ENCODE measurements around the gene ANXA11. TPM values are rescaled to one million over a fixed set of nuclear protein-coding genes. Genes with fewer than 3 reads are reported as not detected.
A peak's percentile ranks its signal among the peaks of the same experiment; 100 is the strongest.
"Not testable (repeated sequence)": the region's sequence is repeated elsewhere in the genome, so short reads cannot be mapped to it uniquely, and the experiment has no call there.

Gene ANXA11
- total RNA-seq, 1 donor from 2014 or later = 219 TPM

DNA sequence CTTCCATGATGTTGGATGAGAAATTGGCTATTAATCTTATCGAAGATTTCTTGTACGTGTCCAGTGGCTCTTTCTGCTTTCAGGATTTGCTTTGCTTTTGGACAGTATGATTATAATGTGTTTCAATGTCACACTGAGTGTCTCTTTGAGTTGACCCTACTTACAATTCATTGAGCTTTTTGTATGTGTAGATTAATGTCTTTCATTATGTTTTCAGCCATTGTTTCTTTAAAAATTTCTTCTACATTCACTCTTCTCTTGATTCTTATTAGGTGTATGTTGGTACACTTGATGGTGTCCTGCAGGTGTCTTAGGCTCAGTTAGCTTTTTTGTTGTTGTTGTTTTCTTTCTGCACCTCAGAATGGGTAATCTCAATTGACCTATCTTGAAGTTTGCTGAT is 56.2 kb downstream of the ANXA11 start:
- no peak for DNase-seq (ENCODE audit: low read depth)

DNA sequence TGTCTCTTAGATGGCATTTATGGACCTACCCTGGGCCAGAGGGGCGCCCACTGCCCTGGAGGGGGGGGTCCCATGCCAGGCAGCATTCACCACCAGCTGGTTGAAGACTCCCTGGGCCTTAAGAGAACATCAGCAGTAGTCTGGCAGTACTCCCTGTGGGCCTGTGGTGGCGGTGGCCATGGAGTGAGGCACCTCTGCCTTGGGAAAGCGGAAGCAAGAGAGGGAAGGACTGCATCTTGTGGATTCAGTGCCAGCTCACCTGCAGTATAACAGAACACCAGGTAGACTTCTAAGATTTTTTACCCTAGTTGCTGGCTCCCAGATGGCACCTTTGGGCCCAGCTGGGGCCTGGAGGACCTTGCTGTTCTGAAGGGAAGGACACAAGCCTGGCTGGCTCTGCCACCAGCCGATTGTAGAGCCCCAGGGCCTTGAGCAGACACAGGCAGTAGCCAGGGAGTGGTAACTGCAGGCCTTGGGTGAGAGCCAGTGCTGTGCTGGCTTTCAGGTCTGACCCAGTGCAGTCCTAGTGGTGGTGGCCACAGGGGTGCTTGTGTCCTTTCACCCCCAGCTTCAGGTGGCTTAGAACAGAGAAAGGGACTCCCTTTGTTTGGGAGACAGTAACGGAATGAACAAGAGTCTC is 57.1 kb downstream of the ANXA11 start:
- no peak for DNase-seq (ENCODE audit: low read depth)

DNA sequence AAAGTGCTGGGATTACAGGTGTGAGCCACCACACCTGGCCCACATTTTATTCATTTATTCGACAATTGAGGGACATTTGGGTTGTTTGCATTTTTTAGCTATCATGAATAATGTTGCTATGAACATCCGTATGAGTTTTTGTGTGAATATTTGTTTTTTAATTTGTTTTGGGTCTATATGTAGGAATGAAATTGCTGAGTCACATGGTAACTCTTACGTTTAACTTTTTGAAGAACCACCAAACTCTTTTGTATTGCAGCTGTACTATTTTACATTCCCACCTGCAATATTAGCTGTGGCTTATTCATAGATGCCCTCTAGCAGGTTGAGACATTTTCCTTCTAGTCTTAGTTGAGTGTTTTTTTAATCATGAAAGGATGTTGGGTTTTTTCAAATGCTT is 58.4 kb downstream of the ANXA11 start:
- DNase-seq (ENCODE audit: low read depth) = no peak

DNA sequence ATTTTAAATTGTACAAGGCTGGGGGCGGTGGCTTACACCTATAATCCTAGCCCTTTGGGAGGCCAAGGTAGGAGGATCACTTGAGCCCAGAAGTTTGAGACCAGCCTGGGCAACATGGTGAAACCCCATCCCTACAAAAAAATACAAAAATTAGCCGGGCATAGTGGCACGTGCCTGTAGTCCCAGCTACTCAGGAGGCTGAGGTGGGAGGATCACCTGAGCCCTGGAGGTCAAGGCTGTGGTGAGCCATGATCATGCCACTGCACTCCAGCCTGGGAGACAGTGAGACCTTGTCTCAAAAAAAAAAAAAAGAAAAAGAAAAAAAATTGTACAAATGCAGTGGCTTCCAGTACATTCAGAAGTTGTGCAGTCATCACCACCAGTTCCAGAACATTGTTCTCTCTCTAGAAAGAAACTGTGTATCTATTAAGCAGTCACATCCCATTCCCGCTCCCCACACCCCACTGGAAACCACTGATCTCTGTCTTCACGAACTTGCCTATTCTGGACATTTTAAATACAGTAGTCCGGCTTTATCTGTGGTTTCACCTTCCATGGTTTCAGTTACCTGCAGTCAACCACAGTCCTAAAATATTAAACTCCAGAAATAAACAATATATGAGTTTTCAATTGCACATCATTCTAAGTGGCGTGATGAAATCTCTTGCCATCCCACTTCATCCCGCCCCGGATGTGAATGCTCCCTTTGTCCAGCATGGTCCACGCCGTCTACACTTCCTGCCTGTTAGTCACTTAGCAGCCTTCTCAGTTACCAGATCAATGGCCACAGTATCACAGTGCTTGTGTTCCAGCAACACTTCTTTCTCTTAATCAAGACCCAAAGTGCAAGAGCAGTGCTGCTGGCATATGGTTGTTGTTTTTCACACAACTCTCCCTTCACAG is 59.7 kb downstream of the ANXA11 start:
- not testable (repeated sequence) for DNase-seq (ENCODE audit: low read depth)

- peak; percentile 47 for DNase-seq (ENCODE audit: low read depth)
Measured at GRCh38 chr10:80144696-80145131, 60.6 kb downstream of the ANXA11 start.

GRCh38 chr10:80144067-80144695 is 61.2 kb downstream of the ANXA11 start:
- no peak for DNase-seq (ENCODE audit: low read depth)

DNA sequence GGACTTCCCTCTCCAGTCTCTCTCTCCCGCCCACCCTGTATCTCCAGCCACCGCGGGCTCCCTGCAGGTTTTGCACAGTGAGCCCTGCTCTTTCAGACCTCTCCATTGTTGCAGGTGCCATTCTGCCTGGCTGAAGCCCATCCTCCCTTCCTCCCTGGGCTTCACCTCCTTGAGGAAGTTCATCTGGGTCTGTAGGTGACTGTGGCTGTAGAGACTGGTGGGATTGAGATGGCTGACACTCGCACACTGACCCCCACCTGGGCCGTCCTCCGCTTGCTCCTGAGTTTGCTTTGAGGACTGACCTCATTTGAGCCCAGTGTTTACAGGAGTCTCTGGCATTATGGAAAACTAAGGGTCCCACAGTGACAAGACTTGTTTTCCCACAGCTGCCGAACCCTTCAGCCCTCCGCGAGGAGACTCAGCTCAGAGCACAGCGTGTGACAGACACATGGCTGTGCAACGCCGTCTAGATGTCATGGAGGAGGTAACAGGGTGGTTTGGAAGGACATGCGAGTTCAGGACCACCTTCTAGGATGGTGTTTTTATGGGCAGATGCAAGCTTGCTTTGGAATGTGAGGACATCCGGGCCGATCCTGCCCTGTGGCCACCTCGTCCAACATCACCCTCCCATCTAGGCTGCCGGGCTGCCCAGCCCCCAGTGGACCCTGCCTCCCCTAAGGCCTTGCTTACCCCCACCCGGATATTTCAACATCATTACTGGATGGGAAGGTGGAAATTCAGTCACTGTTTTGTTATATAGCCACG is 63.5 kb downstream of the ANXA11 start:
- no peak for DNase-seq (ENCODE audit: low read depth)

GRCh38 chr10:80140251-80140650 is 65.1 kb downstream of the ANXA11 start:
- no peak for DNase-seq (ENCODE audit: low read depth)

DNA sequence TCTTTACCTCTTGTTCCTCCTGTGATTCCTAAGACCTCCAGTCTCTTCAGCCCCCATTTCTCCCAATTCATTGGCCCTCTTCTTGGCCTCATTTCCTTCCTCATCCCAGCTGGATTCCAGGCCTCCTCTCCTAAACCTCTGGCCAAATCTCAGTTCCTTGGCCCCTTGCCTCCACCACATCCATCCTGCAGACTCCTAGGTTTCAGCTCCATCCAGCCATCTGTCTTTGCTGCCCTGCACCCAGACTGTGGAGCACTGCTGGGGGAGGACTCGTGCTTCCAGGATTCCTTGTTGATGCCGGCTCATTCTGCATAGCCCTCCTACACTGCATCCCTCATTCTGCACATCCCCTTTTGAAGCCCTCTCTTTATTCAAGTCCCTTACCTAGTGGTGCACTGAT is 66.1 kb downstream of the ANXA11 start:
- DNase-seq (ENCODE audit: low read depth) = no peak

DNA sequence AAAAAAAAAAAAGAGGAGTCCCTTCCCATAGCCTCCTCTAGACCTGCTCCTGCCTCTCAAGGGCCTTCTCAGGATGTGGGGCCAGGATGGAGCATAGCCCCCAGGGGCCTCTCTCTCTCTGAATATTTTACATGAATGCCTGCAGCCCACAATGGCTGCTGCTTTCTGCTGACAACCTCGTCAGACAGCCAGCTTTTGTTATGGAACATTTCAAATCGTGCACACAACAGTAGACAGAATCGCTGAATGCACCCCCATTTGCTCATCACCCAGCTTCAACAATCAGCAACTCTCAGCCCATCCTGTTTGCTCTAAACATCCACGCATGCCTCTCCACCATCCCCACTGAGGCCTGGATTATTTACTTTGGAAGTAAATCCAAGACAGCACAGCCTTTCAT is 67.4 kb downstream of the ANXA11 start:
- DNase-seq (ENCODE audit: low read depth) = no peak

DNA sequence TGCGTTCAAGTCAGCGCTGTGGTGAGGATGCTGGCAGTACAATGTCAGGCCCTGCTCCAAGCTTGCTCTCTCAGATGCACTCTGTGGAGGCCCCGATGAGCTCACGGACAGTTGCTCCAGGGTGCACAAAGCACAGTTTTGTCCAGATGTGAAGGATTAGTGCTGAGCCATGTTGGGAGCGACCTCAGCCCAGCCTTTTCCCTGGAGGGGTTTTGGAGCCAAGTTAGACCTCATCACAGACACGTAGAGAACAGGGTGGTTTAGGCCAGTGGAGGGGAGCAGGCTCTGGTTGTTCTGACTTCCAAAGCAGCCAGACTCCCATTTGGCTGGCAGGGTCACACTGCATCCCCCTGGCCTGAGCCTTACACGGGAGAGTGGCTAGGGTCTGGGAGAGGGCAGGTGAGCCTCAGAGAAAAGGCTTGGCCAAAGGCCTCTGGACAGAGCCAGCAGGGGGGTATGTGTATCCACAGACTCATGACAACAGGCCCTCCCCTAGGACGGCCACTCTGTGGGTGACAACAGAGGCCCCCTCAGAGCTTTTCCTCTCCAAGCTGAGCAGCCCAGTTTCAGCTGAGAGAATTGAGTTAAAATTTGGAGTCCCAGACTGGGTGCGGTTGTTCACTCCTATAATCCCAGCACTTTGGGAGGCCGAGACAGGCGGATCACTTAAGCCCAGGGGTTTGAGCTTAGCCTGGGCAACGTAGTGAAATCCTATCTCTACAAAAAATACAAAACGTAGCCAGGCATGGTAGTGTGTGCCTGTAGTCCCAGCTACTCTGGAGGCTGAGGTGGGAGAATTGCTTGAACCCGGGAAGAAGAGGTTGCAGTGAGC is 68.1 kb downstream of the ANXA11 start:
- DNase-seq (ENCODE audit: low read depth) = peak; percentile 48

GRCh38 chr10:80136134-80136571 is 69.2 kb downstream of the ANXA11 start:
- DNase-seq (ENCODE audit: low read depth) = peak; percentile 47

- DNase-seq (ENCODE audit: low read depth) = not testable (repeated sequence)
Measured at GRCh38 chr10:80133687-80134086, 71.7 kb downstream of the ANXA11 start.

GRCh38 chr10:80133206-80133605 is 72.1 kb downstream of the ANXA11 start:
- DNase-seq (ENCODE audit: low read depth) = no peak

- no peak for DNase-seq (ENCODE audit: low read depth)
Measured at GRCh38 chr10:80132299-80133139, 72.8 kb downstream of the ANXA11 start, which contains the start of gene PLAC9. Gene PLAC9, plus strand, starts transcription at chr10:80132730. Its CDS starts 33 bp downstream, at chr10:80132763.

DNA sequence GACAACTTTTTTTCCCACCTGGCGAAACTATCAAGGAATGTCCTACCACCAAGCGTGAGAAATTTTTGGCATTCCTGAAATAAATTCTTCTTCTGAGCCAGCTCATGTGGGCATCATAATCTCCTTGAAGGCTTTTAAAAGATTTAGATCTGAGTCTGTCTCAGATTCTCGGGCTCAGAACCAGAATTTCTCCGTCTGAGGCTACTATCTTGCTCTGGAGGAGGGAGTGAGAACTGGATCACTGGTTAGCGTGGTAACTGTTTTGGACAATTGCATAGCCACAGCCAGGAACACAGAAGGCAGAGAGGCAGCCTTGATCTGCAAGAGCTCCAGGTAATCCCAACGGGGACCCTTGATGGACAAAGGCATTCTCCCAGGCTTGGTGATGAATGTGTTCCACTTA is 73.8 kb downstream of the ANXA11 start:
- no peak for DNase-seq (ENCODE audit: low read depth)

GRCh38 chr10:80126876-80127275 is 78.5 kb downstream of the ANXA11 start:
- no peak for DNase-seq (ENCODE audit: low read depth)

DNA sequence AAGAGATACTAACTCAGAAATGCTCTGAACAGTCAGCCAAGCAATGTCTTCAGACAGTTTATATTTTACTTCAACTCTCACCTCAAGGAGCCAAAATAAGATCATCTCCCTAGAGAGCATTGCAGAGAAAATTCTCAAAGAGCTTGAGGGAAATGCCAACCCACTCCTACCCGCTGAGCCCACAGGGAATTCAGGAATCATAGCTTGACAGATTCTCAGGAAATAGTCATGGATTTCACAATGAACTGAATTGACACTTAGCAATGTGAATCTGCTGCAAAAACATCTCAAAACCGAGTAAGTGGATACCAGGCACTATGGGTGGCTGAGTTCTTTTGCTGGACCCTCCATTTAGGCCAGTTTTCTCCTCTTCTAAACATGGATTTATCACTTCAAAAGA is 82.6 kb downstream of the ANXA11 start:
- no peak for DNase-seq (ENCODE audit: low read depth)

GRCh38 chr10:80122110-80122710 is 83.1 kb downstream of the ANXA11 start:
- DNase-seq (ENCODE audit: low read depth) = no peak

Measured in myocyte (in vitro differentiated cells).